ENCODE measurements around the gene DOCK4.

Gene DOCK4

DNA sequence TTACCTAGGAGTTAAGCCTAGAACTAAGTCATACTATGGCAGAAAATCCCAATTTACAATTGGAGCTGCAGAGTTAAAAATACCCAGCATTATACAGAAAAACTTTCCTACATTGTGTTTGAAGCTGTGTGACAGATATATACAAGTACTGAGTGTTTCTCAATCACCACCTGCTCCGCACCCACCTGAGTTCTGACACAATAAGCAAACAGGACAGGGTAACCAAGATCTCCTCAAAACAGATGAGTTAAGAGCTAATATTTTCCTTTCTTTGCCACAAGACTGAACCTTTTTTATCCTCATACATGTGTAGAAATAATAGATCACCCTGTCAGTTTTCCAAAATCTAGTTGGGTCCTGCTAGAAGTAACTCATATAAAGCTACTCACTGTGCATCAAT, 186.3 kb downstream of the DOCK4 start:
- Histone ChIP-seq H3K79me1 (replicated peaks; ENCODE audit: low read length, poor library complexity, severe bottlenecking) (peaks cover 20% of the 10 kb centered on the region), H2BK5ac (ENCODE audit: low read depth, low read length, poor library complexity, severe bottlenecking) (no peak overlapping the region), H3K9ac (ENCODE audit: low read length) (no peak overlapping the region), H2BK12ac (ENCODE audit: low read length in 2 of 2) (no peak overlapping the region), H3K4ac (ENCODE audit: low read depth in 1 of 2, low read length in 2 of 2) (no peak overlapping the region), H3K4me3 (ENCODE audit: insufficient read depth in 1 of 2, low read depth in 1 of 2, low read length in 2 of 2) (no peak overlapping the region), H2AK5ac (ENCODE audit: low read length, severe bottlenecking) (no peak overlapping the region), H4K91ac (ENCODE audit: low read length) (no peak overlapping the region), H3K4me1 (ENCODE audit: control insufficient read depth, insufficient read depth, low read depth, low read length) (peaks cover 3% of the 10 kb centered on the region), H3K27ac (ENCODE audit: low read length, poor library complexity, severe bottlenecking) (no peak overlapping the region), H3K18ac (ENCODE audit: low read depth in 1 of 2, low read length in 2 of 2) (no peak overlapping the region), H3K9me3 (ENCODE audit: control insufficient read depth, low read length) (no peaks in the 10 kb centered on the region), H3K14ac (ENCODE audit: low read length in 2 of 2) (no peak overlapping the region), H2BK15ac (ENCODE audit: low read depth, poor library complexity, severe bottlenecking) (no peak overlapping the region), H2BK120ac (ENCODE audit: low read depth, low read length) (no peak overlapping the region), H3K23ac (ENCODE audit: low read length in 2 of 2) (no peak overlapping the region), H3K4me2 (ENCODE audit: low read length, poor library complexity, severe bottlenecking) (no peak overlapping the region), H4K8ac (ENCODE audit: low read length) (no peak overlapping the region), H2AFZ (ENCODE audit: low read depth, low read length) (no peak overlapping the region), H3K36me3 (ENCODE audit: control insufficient read depth in 1 of 2, insufficient read depth in 2 of 2, low read depth in 1 of 2, low read length in 2 of 2) (no peaks in the 10 kb centered on the region), H3K27me3 (ENCODE audit: control insufficient read depth in 1 of 2, insufficient read depth in 1 of 2, low read length in 2 of 2) (no peaks in the 10 kb centered on the region)
- DNase-seq: no peak
- 93% methylated on average over 1 of the region's 1 CpG for WGBS

DNA sequence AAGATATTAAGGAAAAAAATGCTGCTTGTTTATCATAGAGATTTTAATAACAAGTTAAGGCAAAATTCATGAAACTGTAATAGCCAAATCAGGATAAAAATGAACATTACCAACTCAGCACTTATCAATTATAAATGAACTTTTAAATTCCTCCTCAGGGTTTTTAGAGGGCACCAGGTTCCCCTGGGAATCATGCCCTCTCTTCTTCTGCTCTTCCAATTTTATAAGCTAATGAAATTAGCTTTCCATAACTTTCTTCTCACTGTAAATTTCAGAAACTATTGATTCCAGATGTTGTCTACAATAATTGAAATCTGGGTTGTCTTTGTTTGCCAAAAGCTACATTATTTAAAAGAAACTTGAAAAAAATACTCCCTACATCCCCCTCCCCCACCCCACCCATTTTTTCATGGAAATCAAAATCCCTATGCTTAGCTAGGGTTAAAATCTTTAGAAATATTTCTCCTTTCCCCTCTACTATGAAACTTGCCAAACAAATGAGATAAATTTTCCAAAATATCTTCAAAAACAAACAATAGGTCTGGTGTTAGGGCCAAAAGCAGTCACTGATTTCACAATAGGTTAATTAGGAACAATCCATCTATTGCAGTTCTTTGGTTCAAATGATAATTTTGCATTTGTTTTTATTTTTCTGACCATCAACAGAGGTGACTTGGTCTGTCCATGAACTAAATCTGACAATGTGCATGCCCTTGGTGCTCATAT, 187.7 kb downstream of the DOCK4 start:
- Histone ChIP-seq H2BK15ac (ENCODE audit: low read depth, poor library complexity, severe bottlenecking) (no peak overlapping the region), H2BK5ac (ENCODE audit: low read depth, low read length, poor library complexity, severe bottlenecking) (no peak overlapping the region), H3K4ac (ENCODE audit: low read depth in 1 of 2, low read length in 2 of 2) (no peak overlapping the region), H3K18ac (ENCODE audit: low read depth in 1 of 2, low read length in 2 of 2) (no peak overlapping the region), H3K27ac (ENCODE audit: low read length, poor library complexity, severe bottlenecking) (no peak overlapping the region), H3K36me3 (ENCODE audit: control insufficient read depth in 1 of 2, insufficient read depth in 2 of 2, low read depth in 1 of 2, low read length in 2 of 2) (no peaks in the 10 kb centered on the region), H3K9me3 (ENCODE audit: control insufficient read depth, low read length) (no peaks in the 10 kb centered on the region), H3K27me3 (ENCODE audit: control insufficient read depth in 1 of 2, insufficient read depth in 1 of 2, low read length in 2 of 2) (no peaks in the 10 kb centered on the region), H3K4me1 (ENCODE audit: control insufficient read depth, insufficient read depth, low read depth, low read length) (peaks cover 3% of the 10 kb centered on the region), H3K9ac (ENCODE audit: low read length) (no peak overlapping the region), H3K79me1 (replicated peaks; ENCODE audit: low read length, poor library complexity, severe bottlenecking) (peaks cover 21% of the 10 kb centered on the region), H3K4me3 (ENCODE audit: insufficient read depth in 1 of 2, low read depth in 1 of 2, low read length in 2 of 2) (no peak overlapping the region), H3K4me2 (ENCODE audit: low read length, poor library complexity, severe bottlenecking) (no peak overlapping the region), H3K23ac (ENCODE audit: low read length in 2 of 2) (no peak overlapping the region), H4K8ac (ENCODE audit: low read length) (no peak overlapping the region), H3K14ac (ENCODE audit: low read length in 2 of 2) (no peak overlapping the region), H4K91ac (ENCODE audit: low read length) (no peak overlapping the region), H2AFZ (ENCODE audit: low read depth, low read length) (no peak overlapping the region), H2BK120ac (ENCODE audit: low read depth, low read length) (no peak overlapping the region), H2AK5ac (ENCODE audit: low read length, severe bottlenecking) (no peak overlapping the region), H2BK12ac (ENCODE audit: low read length in 2 of 2) (no peak overlapping the region)
- no peak for DNase-seq

DNA sequence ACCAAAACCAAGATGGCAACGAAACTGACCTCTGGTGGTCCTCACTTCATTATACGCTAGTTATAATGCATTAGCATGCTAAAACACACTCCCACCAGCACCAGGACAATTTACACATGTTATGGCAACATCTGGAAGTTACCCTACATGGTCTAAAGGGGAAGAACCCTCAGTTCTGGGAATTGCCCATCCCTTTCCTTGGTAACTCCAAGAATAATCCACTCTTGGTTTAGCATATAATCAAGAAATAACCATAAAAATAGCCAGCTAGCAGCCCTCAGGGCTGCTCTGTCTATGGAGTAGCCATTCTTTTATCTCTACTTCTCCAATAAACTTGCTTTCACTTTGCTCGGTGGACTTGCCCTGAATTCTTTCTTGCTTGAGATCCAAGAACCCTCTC, 191.1 kb downstream of the DOCK4 start:
- H2BK120ac ChIP-seq (ENCODE audit: low read depth, low read length): no peak overlapping the region
- no peaks in the 10 kb centered on the region for H3K9me3 ChIP-seq (ENCODE audit: control insufficient read depth, low read length)
- no peak overlapping the region for H3K9ac ChIP-seq (ENCODE audit: low read length)
- H3K36me3 ChIP-seq (ENCODE audit: control insufficient read depth in 1 of 2, insufficient read depth in 2 of 2, low read depth in 1 of 2, low read length in 2 of 2): no peaks in the 10 kb centered on the region
- H3K4me3 ChIP-seq (ENCODE audit: insufficient read depth in 1 of 2, low read depth in 1 of 2, low read length in 2 of 2): no peak overlapping the region
- H4K8ac ChIP-seq (ENCODE audit: low read length): no peak overlapping the region
- H3K27ac ChIP-seq (ENCODE audit: low read length, poor library complexity, severe bottlenecking): no peak overlapping the region
- no peak overlapping the region for H3K4me2 ChIP-seq (ENCODE audit: low read length, poor library complexity, severe bottlenecking)
- H3K4me1 ChIP-seq (ENCODE audit: control insufficient read depth, insufficient read depth, low read depth, low read length): no peaks in the 10 kb centered on the region
- H2BK12ac ChIP-seq (ENCODE audit: low read length in 2 of 2): no peak overlapping the region
- H3K18ac ChIP-seq (ENCODE audit: low read depth in 1 of 2, low read length in 2 of 2): no peak overlapping the region
- no peak overlapping the region for H3K23ac ChIP-seq (ENCODE audit: low read length in 2 of 2)
- H2AK5ac ChIP-seq (ENCODE audit: low read length, severe bottlenecking): no peak overlapping the region
- peaks cover 20% of the 10 kb centered on the region for H3K79me1 ChIP-seq (replicated peaks; ENCODE audit: low read length, poor library complexity, severe bottlenecking)
- H2BK5ac ChIP-seq (ENCODE audit: low read depth, low read length, poor library complexity, severe bottlenecking): no peak overlapping the region
- no peak overlapping the region for H4K91ac ChIP-seq (ENCODE audit: low read length)
- WGBS: over 99% methylated on average over 3 of the region's 3 CpGs
- H2AFZ ChIP-seq (ENCODE audit: low read depth, low read length): no peak overlapping the region
- H3K4ac ChIP-seq (ENCODE audit: low read depth in 1 of 2, low read length in 2 of 2): no peak overlapping the region
- no peak overlapping the region for H2BK15ac ChIP-seq (ENCODE audit: low read depth, poor library complexity, severe bottlenecking)
- H3K27me3 ChIP-seq (ENCODE audit: control insufficient read depth in 1 of 2, insufficient read depth in 1 of 2, low read length in 2 of 2): no peaks in the 10 kb centered on the region
- no peak for DNase-seq
- H3K14ac ChIP-seq (ENCODE audit: low read length in 2 of 2): no peak overlapping the region

DNA sequence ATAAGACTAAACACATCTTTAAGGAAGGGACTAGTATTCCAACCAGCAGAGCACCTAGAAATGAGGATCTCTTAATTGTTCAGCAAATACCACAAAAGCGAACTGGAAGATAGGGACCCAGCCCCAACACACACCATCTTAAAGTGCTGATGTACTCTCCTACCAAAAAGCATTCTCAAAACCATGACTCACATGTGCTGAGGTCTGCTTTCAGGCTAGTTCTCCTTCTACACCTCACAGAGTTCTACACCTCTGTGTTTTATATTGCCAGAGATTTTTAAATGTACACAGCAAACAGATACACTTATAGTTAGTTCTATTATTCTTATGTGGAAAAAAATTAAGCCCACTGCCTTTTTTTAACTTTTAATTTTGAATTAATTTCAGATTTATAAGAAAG, 191.9 kb downstream of the DOCK4 start:
- Histone ChIP-seq H3K27ac (ENCODE audit: low read length, poor library complexity, severe bottlenecking) (no peak overlapping the region), H2AFZ (ENCODE audit: low read depth, low read length) (no peak overlapping the region), H2BK12ac (ENCODE audit: low read length in 2 of 2) (no peak overlapping the region), H2AK5ac (ENCODE audit: low read length, severe bottlenecking) (no peak overlapping the region), H3K36me3 (ENCODE audit: control insufficient read depth in 1 of 2, insufficient read depth in 2 of 2, low read depth in 1 of 2, low read length in 2 of 2) (no peaks in the 10 kb centered on the region), H3K4me1 (ENCODE audit: control insufficient read depth, insufficient read depth, low read depth, low read length) (no peaks in the 10 kb centered on the region), H3K79me1 (replicated peaks; ENCODE audit: low read length, poor library complexity, severe bottlenecking) (peaks cover 23% of the 10 kb centered on the region), H3K18ac (ENCODE audit: low read depth in 1 of 2, low read length in 2 of 2) (no peak overlapping the region), H2BK15ac (ENCODE audit: low read depth, poor library complexity, severe bottlenecking) (no peak overlapping the region), H4K8ac (ENCODE audit: low read length) (no peak overlapping the region), H3K4me2 (ENCODE audit: low read length, poor library complexity, severe bottlenecking) (no peak overlapping the region), H3K9ac (ENCODE audit: low read length) (no peak overlapping the region), H3K4me3 (ENCODE audit: insufficient read depth in 1 of 2, low read depth in 1 of 2, low read length in 2 of 2) (no peak overlapping the region), H2BK5ac (ENCODE audit: low read depth, low read length, poor library complexity, severe bottlenecking) (no peak overlapping the region), H3K14ac (ENCODE audit: low read length in 2 of 2) (no peak overlapping the region), H3K23ac (ENCODE audit: low read length in 2 of 2) (no peak overlapping the region), H2BK120ac (ENCODE audit: low read depth, low read length) (no peak overlapping the region), H3K4ac (ENCODE audit: low read depth in 1 of 2, low read length in 2 of 2) (no peak overlapping the region), H3K9me3 (ENCODE audit: control insufficient read depth, low read length) (no peaks in the 10 kb centered on the region), H4K91ac (ENCODE audit: low read length) (no peak overlapping the region), H3K27me3 (ENCODE audit: control insufficient read depth in 1 of 2, insufficient read depth in 1 of 2, low read length in 2 of 2) (no peaks in the 10 kb centered on the region)
- no peak for DNase-seq
- WGBS: 92% methylated on average over 1 of the region's 1 CpG
